ENCODE data around the gene ZNF283.

The ZNF283 gene

GRCh38 chr19:43872547-43873336 is 45.6 kb downstream of the ZNF283 start:
- no peak for DNase-seq

GRCh38 chr19:43880483-43880882 is 53.4 kb downstream of the ZNF283 start:
- DNase-seq, result no peak

- DNase-seq, result no peak
Observed at GRCh38 chr19:43883864-43884263, 56.7 kb downstream of the ZNF283 start, which contains the start of gene ZNF404. Gene ZNF404 (minus strand): TSS chr19:43883964.

GRCh38 chr19:43895727-43896308 is 68.7 kb downstream of the ZNF283 start:
- DNase-seq, result no peak
